A549 treated with AZD9567 at 1 μM for 4 hours (cell line): ENCODE measurements around the gene TRMT6. TPM values are rescaled to one million over a fixed set of nuclear protein-coding genes. Genes with fewer than 3 reads are reported as not detected.

ENCODE experiments used
- total RNA-seq: library from RNA; stranded (reverse); fragments of 200-300 nt; extraction: Qiagen RNA extraction; gene quantifications from 5 replicates; pipeline ENCODE4 v1.2.3, GENCODE V29; 2022; ENCODE audit not compliant: insufficient read depth

The TRMT6 gene, protein sequence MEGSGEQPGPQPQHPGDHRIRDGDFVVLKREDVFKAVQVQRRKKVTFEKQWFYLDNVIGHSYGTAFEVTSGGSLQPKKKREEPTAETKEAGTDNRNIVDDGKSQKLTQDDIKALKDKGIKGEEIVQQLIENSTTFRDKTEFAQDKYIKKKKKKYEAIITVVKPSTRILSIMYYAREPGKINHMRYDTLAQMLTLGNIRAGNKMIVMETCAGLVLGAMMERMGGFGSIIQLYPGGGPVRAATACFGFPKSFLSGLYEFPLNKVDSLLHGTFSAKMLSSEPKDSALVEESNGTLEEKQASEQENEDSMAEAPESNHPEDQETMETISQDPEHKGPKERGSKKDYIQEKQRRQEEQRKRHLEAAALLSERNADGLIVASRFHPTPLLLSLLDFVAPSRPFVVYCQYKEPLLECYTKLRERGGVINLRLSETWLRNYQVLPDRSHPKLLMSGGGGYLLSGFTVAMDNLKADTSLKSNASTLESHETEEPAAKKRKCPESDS
- total RNA-seq, result 51.6 to 61.7 TPM (median 53.3 TPM) in 5 replicates

DNA sequence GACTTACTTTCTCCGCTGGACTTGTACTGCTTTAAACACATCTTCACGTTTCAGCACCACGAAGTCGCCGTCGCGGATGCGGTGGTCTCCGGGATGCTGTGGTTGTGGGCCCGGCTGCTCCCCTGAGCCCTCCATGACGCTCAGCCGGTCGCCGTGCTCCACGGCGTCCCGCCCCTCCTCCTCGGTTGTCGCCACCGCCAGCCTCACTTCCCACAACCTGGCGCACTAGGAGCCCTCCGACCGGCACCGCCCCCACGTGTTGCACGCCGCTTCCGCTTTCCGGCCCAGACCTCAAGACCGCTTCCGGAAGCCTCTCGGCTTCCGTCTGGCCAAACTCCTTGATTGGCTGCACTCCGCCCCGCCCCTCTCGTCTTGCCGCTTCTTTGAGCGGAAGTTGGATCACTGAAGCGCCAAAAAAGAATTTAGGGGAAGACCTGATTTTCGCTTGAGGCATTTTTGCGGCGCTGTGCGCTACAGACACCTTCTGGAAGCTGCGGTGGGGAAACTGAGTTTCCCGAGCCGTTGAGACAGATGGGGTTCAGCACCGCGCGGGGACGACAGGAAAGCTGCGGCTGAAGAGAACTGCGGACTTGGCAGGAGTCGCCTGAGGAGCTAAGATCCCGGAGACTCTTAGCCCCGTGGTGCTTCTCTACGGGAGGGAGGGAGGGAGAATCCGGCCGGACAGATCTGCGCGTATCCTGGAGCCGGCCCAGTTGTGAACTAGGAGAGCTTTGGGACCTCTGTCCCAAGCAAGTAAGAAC, at the start of gene TRMT6, which contains the start of gene MCM8:
TRMT6 (minus strand) TSS at position 263 of the 761 bp plus-strand sequence; CDS start at position 135, 128 bp downstream.
MCM8 (plus strand) TSS at position 382 of the 761 bp plus-strand sequence. CDS start 1,364 bp downstream, outside the sequence.

Other genes with a start within 250 kb of the TRMT6 start
- gene SHLD1, start 200.1 kb downstream of the TRMT6 start, total RNA-seq, result 5.7 to 7.2 TPM (median 6.5 TPM) in 4 of 5 replicates, not detected in the other
- gene CHGB, start 39.0 kb downstream of the TRMT6 start, total RNA-seq, result 1.0 to 3.4 TPM (median 3.4 TPM) in 5 replicates
- 20.8 to 26.3 TPM (median 23.5 TPM) in 5 replicates for gene MCM8, start 119 bp upstream of the TRMT6 start, total RNA-seq
- gene CRLS1, start 55.6 kb upstream of the TRMT6 start, total RNA-seq, result 61.7 to 79.0 TPM (median 76.0 TPM) in 5 replicates
- 0.03 to 0.04 TPM in 2 of 5 replicates, not detected in the others for gene LRRN4, start 103.5 kb upstream of the TRMT6 start, total RNA-seq
- gene FERMT1, start 172.5 kb upstream of the TRMT6 start, total RNA-seq, result 13.1 to 23.5 TPM (median 15.0 TPM) in 5 replicates